Naive thymus-derived CD4-positive, alpha-beta T cell (primary cell): ENCODE measurements around the gene NFATC2. TPM values are rescaled to one million over a fixed set of nuclear protein-coding genes. Genes with fewer than 3 reads are reported as not detected.
A peak's percentile ranks its signal among the peaks of the same experiment; 100 is the strongest.

Source experiments
- ATAC-seq: fragments of 150-1000 bp; cut with Tn5 transposase; 2 replicates; pipeline ENCODE4 v1.10.0; 2021; ENCODE audit warnings: mild to moderate bottlenecking, moderate library complexity
- CTCF ChIA-PET: fragments of 350-600 bp; sonication (Branson Sonifier 250); formaldehyde crosslinking; loops from one replicate; lab custom pipeline; 2021; ENCODE audit warnings: antibody characterized with exemption; lab: Charles Lee
- POLR2A ChIA-PET: fragments of 350-600 bp; sonication (Branson Sonifier 250); formaldehyde crosslinking; loops from one replicate; lab custom pipeline; 2021; ENCODE audit warnings: antibody characterized with exemption, inconsistent platforms; lab: Charles Lee
- DNase-seq, 9 donors: peaks; one replicate each; pipeline versions ENCODE4 v3.0.0 to v3.0.0-alpha.2; 2020 to 2022; ENCODE audit warnings: mixed read lengths in 1 of 9
- H3K27ac ChIP-seq: one replicate; pipeline ENCODE4 v1.7.0; 2013; ENCODE audit warnings: mild to moderate bottlenecking, low read depth, low read length, moderate library complexity
- H3K27me3 ChIP-seq, 2 donors: one replicate each; pipeline ENCODE4 v1.7.0; 2013; ENCODE audit warnings: low read length in 2 of 2, mild to moderate bottlenecking in 2 of 2, moderate library complexity in 2 of 2; ENCODE audit not compliant: control insufficient read depth in 2 of 2, insufficient read depth in 2 of 2
- H3K36me3 ChIP-seq, 3 experiments: 1 replicate in 2 of 3; 2 replicates in 1 of 3; pipeline ENCODE4 v1.7.0; 2013; ENCODE audit warnings: low read length in 3 of 3, mild to moderate bottlenecking in 3 of 3, moderate library complexity in 1 of 3; ENCODE audit not compliant: insufficient read depth in 3 of 3, control insufficient read depth in 2 of 3
- H3K4me1 ChIP-seq, 2 donors: one replicate each; pipeline ENCODE4 v1.7.0; 2013; ENCODE audit warnings: low read length in 2 of 2, mild to moderate bottlenecking in 2 of 2, moderate library complexity in 1 of 2; ENCODE audit not compliant: control insufficient read depth in 2 of 2, insufficient read depth in 2 of 2
- H3K4me3 ChIP-seq: 2 replicates; pipeline ENCODE4 v1.7.0; 2013; ENCODE audit warnings: mild to moderate bottlenecking, low read length
- H3K9me3 ChIP-seq, 3 experiments: 1 replicate in 2 of 3; 2 replicates in 1 of 3; pipeline ENCODE4 v1.7.0; 2013; ENCODE audit warnings: low read length in 3 of 3; ENCODE audit not compliant: control insufficient read depth in 2 of 3
- H3K27ac Mint-ChIP-seq, 9 donors: one replicate each; pipeline ENCODE4 v1.8.0; 2020 to 2022; ENCODE audit warnings: mixed read lengths in 9 of 9, mild to moderate bottlenecking in 8 of 9, moderate library complexity in 5 of 9, inconsistent platforms in 2 of 9
- H3K27me3 Mint-ChIP-seq, 5 donors: one replicate each; pipeline ENCODE4 v1.8.0; 2021 to 2022; ENCODE audit warnings: mixed read lengths in 5 of 5, mild to moderate bottlenecking in 1 of 5
- H3K36me3 Mint-ChIP-seq, 5 donors: one replicate each; pipeline ENCODE4 v1.8.0; 2020 to 2022; ENCODE audit warnings: mixed read lengths in 5 of 5, mild to moderate bottlenecking in 3 of 5, inconsistent platforms in 1 of 5
- H3K4me1 Mint-ChIP-seq, 7 donors: one replicate each; pipeline ENCODE4 v1.8.0; 2020 to 2022; ENCODE audit warnings: mixed read lengths in 7 of 7, mild to moderate bottlenecking in 3 of 7, inconsistent platforms in 1 of 7
- H3K4me3 Mint-ChIP-seq, 10 donors: one replicate each; pipeline ENCODE4 v1.8.0; 2020 to 2022; ENCODE audit warnings: mild to moderate bottlenecking in 10 of 10, mixed read lengths in 10 of 10, moderate library complexity in 6 of 10, inconsistent platforms in 2 of 10
- H3K9me3 Mint-ChIP-seq, 11 donors: one replicate each; pipeline ENCODE4 v1.8.0; 2020 to 2022; ENCODE audit warnings: mixed read lengths in 11 of 11, mild to moderate bottlenecking in 4 of 11, inconsistent platforms in 1 of 11, moderate library complexity in 1 of 11
- intact Hi-C, 2 donors: fragments of 100-400 bp; cut with micrococcal nuclease; formaldehyde crosslinking; loops; one replicate each; pipeline ENCODE4 v1.15.1; 2023
- polyA plus RNA-seq, 2 donors: library from polyadenylated mRNA; unstranded; fragments of 300-500 nt; fragmentation: Illumina TruSeq; gene quantifications; one replicate each; pipeline ENCODE4 v1.2.3, GENCODE V29; 2021
- total RNA-seq, 6 experiments: library from RNA in 5 of 6; stranded (reverse) in 5 of 6; gene quantifications; 1 replicate in 5 of 6; 2 replicates in 1 of 6; pipeline ENCODE4 v1.2.3 and lab custom pipeline; 2021 to 2026

NFATC2 gene
- total and polyA plus RNA-seq, 7 experiments from 2014 or later = 16.6 to 66.8 (median 42.6) TPM

DNA sequence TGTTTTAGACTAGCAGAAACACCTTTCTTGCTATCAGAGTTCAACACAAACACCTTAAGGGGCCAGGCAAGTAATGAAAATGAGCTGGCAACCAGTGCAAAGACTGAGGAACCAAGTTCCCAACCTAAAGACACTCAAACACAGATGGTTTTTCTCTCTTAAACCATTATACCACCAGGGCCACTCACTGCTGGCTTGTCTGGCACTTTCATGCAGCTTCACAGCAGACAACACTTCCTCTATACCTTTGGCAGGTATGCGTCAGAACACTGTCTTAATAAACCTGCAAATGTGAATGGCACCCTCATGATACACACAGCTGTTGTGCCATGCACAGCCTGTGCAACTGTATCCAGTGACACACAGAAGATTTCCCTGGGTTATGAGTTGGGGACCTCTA is 41.6 kb downstream of the NFATC2 start:
- peaks cover 53 to 54% of the 10 kb centered on the region in 2 donors for H3K4me1 ChIP-seq
- Mint-ChIP-seq H3K27ac (peak overlapping the region; percentile 65 to 100 (median 92)), H3K36me3 (peaks cover 0 to 34% (median 5%) of the 10 kb centered on the region in 5 donors), H3K4me1 (peaks cover 57 to 92% (median 81%) of the 10 kb centered on the region in 7 donors), H3K9me3 (peaks cover 0 to 4% (median 0%) of the 10 kb centered on the region in 11 donors), H3K27me3 (no peaks in the 10 kb centered on the region), H3K4me3 (peak overlapping the region in 8 of 10 donors; percentile 17 to 99 (median 58))
- no peaks in the 10 kb centered on the region for H3K9me3 ChIP-seq
- ATAC-seq (peak; percentile 74), DNase-seq (peak in 7 of 9 donors; percentile 49 to 74 (median 55))
- ChIA-PET POLR2A (interaction anchor here (0.5 to 7.5 kb wide), 6 partner anchors 12 to 86 kb away, joined by 3 to 74 read pairs (median 6); partner anchors contain the start of gene NFATC2), CTCF (interaction anchor here (0.7 to 2.3 kb wide), 5 partner anchors 9 to 50 kb away, joined by 3 to 8 read pairs (median 5); partner anchors contain the start of gene NFATC2)
- H3K27ac ChIP-seq = peak overlapping the region; percentile 44
- H3K4me3 ChIP-seq = no peak overlapping the region
- H3K36me3 ChIP-seq = peaks cover 0 to 6% (median 5%) of the 10 kb centered on the region in 3 experiments
- no peaks in the 10 kb centered on the region for H3K27me3 ChIP-seq
- intact Hi-C loops = loop anchor here (1.0 kb wide), 3 partner anchors 11 to 40 kb away; no protein-coding TSS in a partner anchor

DNA sequence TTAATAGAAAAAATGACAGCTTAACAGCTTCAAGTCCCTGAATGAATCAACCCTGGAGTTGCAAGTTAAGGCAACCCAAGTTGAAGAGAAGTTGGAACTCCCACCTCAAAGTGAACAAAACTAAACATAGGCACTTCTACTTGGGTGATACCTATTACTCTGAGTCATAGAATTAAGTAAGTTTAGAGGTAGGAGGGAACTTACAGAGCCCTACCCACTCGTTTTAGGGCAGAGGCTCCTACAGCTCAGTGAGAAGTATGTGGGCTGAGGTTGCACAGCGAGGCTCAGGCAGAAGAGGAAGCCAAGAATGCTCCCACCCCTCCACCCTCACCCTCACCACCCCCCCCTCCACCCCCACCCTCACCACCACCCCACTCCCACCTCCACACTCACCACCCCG is 42.2 kb downstream of the NFATC2 start:
- Histone ChIP-seq H3K27ac (peak overlapping the region; percentile 58), H3K4me3 (no peak overlapping the region)
- peak in 8 of 9 donors; percentile 38 to 74 (median 54) for DNase-seq

DNA sequence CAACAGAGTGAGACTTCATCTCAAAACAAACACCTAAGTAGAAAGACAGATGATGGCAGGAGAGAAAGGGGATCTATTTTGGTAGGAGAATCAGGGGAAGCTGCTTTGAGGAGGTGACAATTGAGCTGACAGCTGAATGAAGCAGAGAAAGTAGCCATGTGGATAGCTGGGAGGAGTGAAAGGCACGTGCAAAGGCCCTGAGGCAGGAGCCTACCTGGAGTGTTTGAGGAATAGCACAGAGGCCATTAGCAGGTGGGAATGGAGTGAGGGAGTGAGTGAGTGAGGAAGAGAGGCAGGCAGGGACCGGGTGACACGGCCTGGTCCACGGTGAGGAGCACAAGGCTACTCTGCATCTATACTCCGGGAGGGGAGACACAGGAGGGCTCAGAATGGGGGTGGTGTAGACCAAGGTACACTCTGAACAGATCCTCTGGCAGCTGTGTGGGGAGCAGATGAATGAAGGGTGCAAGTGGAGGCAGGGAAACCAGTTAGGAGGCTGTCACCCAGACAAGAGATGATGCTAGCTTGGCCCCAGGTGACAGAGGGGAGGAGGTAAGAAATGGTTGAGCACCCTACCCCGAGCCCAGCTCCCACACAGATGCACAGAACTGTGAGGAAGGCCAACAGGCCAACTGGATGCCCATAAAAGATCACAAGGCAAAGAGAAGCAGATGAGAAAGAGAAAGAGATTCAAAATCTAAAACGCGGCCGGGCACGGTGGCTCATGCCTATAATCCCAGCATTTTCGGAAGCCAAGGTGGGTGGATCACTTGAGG is 43.6 kb downstream of the NFATC2 start:
- Histone ChIP-seq H3K9me3 (no peaks in the 10 kb centered on the region), H3K27me3 (no peaks in the 10 kb centered on the region), H3K36me3 (no peaks in the 10 kb centered on the region), H3K27ac (peak overlapping the region; percentile 71), H3K4me1 (peaks cover 73 to 74% of the 10 kb centered on the region in 2 donors), H3K4me3 (no peak overlapping the region)
- H3K9me3 Mint-ChIP-seq = peaks cover 0 to 4% (median 0%) of the 10 kb centered on the region in 11 donors
- peak overlapping the region; percentile 80 to 100 (median 98) for H3K27ac Mint-ChIP-seq
- intact Hi-C loops = loop anchor here in 1 of 2 donors (1.0 to 10.0 kb wide), 2 partner anchors 96 to 99 kb away; no protein-coding TSS in a partner anchor
- peak overlapping the region; percentile 59 to 99 (median 80) for H3K4me3 Mint-ChIP-seq
- ATAC-seq (no peak), DNase-seq (no peak)
- H3K27me3 Mint-ChIP-seq = no peaks in the 10 kb centered on the region
- peaks cover 72 to 99% (median 94%) of the 10 kb centered on the region in 7 donors for H3K4me1 Mint-ChIP-seq
- ChIA-PET CTCF (no interaction called here), POLR2A (interaction anchor here (0.7 to 7.5 kb wide), 6 partner anchors 8 to 44 kb away, joined by 3 to 74 read pairs (median 4); no protein-coding TSS in a partner anchor)
- H3K36me3 Mint-ChIP-seq = peaks cover 0 to 39% (median 5%) of the 10 kb centered on the region in 5 donors

More for the DNA sequence above, 42.2 kb downstream of the NFATC2 start:
- H3K36me3 ChIP-seq = no peaks in the 10 kb centered on the region
- H3K9me3 Mint-ChIP-seq = peaks cover 0 to 4% (median 0%) of the 10 kb centered on the region in 11 donors
- peaks cover 59 to 60% of the 10 kb centered on the region in 2 donors for H3K4me1 ChIP-seq
- no peaks in the 10 kb centered on the region for H3K27me3 Mint-ChIP-seq
- H3K36me3 Mint-ChIP-seq = peaks cover 0 to 35% (median 5%) of the 10 kb centered on the region in 5 donors
- H3K4me1 Mint-ChIP-seq = peaks cover 63 to 93% (median 87%) of the 10 kb centered on the region in 7 donors
- POLR2A ChIA-PET = interaction anchor here (0.5 to 7.5 kb wide), 6 partner anchors 13 to 102 kb away, joined by 3 to 74 read pairs (median 6); partner anchors contain the start of gene NFATC2
- H3K27me3 ChIP-seq = no peaks in the 10 kb centered on the region
- intact Hi-C loops = loop anchor here (1.0 kb wide), 3 partner anchors 12 to 41 kb away; no protein-coding TSS in a partner anchor
- H3K9me3 ChIP-seq = no peaks in the 10 kb centered on the region
- CTCF ChIA-PET = interaction anchor here (0.7 to 2.3 kb wide), 5 partner anchors 10 to 50 kb away, joined by 3 to 8 read pairs (median 5); partner anchors contain the start of gene NFATC2
- peak; percentile 89 for ATAC-seq
- H3K27ac Mint-ChIP-seq = peak overlapping the region; percentile 65 to 100 (median 95)
- peak overlapping the region; percentile 21 to 99 (median 54) for H3K4me3 Mint-ChIP-seq

DNA sequence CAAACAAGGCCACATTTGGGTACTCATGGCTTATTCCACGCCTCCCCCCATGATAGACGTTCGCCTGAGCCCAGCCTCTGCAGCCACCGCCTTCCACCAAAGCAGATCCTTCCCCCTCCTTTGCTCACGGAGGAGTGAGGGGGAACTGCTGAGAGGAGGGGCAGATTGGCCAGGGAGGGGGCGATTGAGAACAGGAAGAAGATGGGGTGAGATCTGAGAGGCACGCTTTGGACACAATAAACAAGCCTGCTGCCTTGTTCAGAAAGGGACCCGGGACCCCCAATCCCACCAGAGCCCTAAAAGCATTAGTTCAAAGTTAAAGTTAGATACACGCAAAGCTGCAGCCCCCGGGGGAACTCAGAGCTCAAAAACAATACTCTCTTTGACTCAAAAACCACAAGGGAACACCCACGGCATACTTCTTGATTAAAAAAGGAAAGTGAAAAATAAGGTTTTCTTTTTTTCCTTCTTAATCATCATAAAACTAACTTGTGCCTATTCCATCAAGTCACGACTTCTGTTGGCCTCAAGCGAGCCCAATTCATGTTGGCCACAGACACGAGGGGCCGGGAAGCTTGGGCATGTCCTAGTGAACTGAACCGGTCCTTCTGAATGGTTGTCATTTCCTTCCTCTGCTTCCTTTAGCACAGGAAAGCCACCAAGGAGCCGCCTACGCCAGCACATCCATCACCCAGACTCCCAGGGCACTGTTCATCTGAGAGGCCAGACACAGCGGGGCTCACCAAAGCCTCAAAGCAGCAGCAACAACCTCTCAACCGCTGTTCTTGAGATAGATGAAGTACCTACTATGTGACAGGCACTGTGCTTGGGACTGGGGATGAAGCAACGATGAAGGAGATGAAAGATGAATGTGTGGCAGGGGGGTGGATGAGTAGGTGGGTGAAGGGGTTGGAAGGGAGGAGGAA is 44.7 kb downstream of the NFATC2 start:
- no peaks in the 10 kb centered on the region for H3K9me3 ChIP-seq
- peaks cover 0 to 42% (median 4%) of the 10 kb centered on the region in 5 donors for H3K36me3 Mint-ChIP-seq
- H3K27ac ChIP-seq = peak overlapping the region; percentile 71
- no peaks in the 10 kb centered on the region for H3K27me3 ChIP-seq
- H3K36me3 ChIP-seq = no peaks in the 10 kb centered on the region
- peaks cover 83 to 84% of the 10 kb centered on the region in 2 donors for H3K4me1 ChIP-seq
- peaks cover 0 to 4% (median 0%) of the 10 kb centered on the region in 11 donors for H3K9me3 Mint-ChIP-seq
- H3K4me3 ChIP-seq = peak overlapping the region; percentile 44
- H3K27ac Mint-ChIP-seq = peak overlapping the region; percentile 80 to 100 (median 98)
- ChIA-PET POLR2A (interaction anchor here (0.7 to 7.5 kb wide), 8 partner anchors 9 to 44 kb away, joined by 3 to 74 read pairs (median 4); no protein-coding TSS in a partner anchor), CTCF (interaction anchor here (0.6 kb wide), 1 partner anchor 12 kb away, joined by 3 read pairs; no protein-coding TSS in a partner anchor)
- H3K4me1 Mint-ChIP-seq = peaks cover 76 to 100% (median 98%) of the 10 kb centered on the region in 7 donors
- no peaks in the 10 kb centered on the region for H3K27me3 Mint-ChIP-seq
- DNase-seq (peak in 8 of 9 donors; percentile 55 to 71 (median 64)), ATAC-seq (peak; percentile 38)
- intact Hi-C loops = loop anchor here (1.0 to 10.0 kb wide), 4 partner anchors 17 to 98 kb away; no protein-coding TSS in a partner anchor
- H3K4me3 Mint-ChIP-seq = peak overlapping the region; percentile 68 to 99 (median 80)

DNA sequence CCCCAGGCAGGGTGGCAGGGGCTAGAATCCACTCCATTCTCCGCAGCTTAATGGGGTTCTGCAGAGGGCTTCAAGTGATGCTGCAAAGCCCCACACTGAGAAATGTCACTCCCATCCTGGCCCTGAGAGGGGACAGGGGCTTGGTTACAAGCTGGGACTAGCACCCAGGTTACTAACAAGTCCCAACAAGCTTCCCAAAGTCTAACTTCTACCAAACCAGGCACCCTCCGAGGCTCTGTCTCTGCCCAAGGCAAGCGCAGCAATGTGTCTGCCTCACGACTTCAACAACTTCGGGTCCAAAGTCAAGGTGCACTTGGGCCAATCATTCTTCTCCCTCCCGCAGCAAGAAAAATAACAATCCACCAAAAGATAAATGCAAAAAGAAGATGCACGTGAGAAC is 45.6 kb downstream of the NFATC2 start:
- H3K4me1 Mint-ChIP-seq = peaks cover 83 to 100% (median 98%) of the 10 kb centered on the region in 7 donors
- Histone ChIP-seq H3K27ac (peak overlapping the region; percentile 71), H3K4me1 (peaks cover 84 to 93% of the 10 kb centered on the region in 2 donors), H3K9me3 (no peaks in the 10 kb centered on the region), H3K36me3 (no peaks in the 10 kb centered on the region), H3K27me3 (no peaks in the 10 kb centered on the region), H3K4me3 (peak overlapping the region; percentile 44)
- no peaks in the 10 kb centered on the region for H3K27me3 Mint-ChIP-seq
- POLR2A ChIA-PET = interaction anchor here (0.6 to 7.5 kb wide), 6 partner anchors 12 to 557 kb away, joined by 3 to 74 read pairs (median 4); no protein-coding TSS in a partner anchor
- peaks cover 0 to 42% (median 4%) of the 10 kb centered on the region in 5 donors for H3K36me3 Mint-ChIP-seq
- DNase-seq (no peak), ATAC-seq (no peak)
- peaks cover 0 to 4% (median 0%) of the 10 kb centered on the region in 11 donors for H3K9me3 Mint-ChIP-seq
- H3K27ac Mint-ChIP-seq = peak overlapping the region; percentile 80 to 100 (median 98)
- CTCF ChIA-PET = no interaction called here
- peak overlapping the region; percentile 68 to 99 (median 80) for H3K4me3 Mint-ChIP-seq
- intact Hi-C loops = loop anchor here (1.0 to 10.0 kb wide), 3 partner anchors 16 to 98 kb away; no protein-coding TSS in a partner anchor
